Measurements from ENCODE around the gene TXNRD1.
A peak's percentile ranks its signal among the peaks of the same experiment; 100 is the strongest.

TXNRD1 gene

DNA sequence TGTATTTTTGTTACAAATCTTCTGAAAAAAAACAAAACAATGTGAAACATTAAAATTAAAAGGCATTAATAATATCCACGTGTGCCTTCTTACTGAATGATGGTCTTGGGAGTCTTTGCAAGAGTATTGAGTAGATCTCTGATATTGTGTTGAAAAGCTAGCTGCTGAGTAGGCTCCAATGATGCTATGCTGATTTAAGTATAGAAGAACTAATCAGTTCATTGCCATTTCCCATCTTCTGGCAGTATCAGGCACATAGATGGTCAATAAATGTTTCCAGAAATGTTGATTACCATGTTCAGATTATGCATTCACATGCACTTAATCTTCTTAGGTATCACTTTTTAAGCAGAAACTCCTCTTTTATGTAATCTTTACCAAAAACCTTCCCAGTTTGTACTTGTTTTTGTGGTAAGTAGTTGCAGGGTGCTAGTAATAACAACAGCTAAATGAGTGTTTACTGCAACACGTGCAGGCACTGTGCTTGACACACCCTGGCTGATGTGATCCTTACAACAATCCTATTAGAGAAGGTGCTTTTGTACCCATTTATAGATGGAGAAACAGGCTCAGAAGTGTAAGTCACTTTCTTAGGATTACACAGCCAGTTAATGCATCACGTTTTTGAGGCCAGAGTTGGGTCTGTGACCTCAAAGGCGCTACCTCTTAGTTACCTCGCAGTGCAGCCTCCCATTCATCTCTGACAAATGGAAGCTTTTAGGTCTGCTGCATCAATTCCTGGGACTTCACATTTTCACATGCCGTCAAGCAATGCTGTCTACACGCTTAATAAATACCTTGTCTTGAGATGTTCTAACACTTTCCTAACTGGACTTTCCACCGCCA lies 134.9 kb downstream of the TXNRD1 start:
- DNase-seq (ENCODE audit: low spot score), result no peak

DNA sequence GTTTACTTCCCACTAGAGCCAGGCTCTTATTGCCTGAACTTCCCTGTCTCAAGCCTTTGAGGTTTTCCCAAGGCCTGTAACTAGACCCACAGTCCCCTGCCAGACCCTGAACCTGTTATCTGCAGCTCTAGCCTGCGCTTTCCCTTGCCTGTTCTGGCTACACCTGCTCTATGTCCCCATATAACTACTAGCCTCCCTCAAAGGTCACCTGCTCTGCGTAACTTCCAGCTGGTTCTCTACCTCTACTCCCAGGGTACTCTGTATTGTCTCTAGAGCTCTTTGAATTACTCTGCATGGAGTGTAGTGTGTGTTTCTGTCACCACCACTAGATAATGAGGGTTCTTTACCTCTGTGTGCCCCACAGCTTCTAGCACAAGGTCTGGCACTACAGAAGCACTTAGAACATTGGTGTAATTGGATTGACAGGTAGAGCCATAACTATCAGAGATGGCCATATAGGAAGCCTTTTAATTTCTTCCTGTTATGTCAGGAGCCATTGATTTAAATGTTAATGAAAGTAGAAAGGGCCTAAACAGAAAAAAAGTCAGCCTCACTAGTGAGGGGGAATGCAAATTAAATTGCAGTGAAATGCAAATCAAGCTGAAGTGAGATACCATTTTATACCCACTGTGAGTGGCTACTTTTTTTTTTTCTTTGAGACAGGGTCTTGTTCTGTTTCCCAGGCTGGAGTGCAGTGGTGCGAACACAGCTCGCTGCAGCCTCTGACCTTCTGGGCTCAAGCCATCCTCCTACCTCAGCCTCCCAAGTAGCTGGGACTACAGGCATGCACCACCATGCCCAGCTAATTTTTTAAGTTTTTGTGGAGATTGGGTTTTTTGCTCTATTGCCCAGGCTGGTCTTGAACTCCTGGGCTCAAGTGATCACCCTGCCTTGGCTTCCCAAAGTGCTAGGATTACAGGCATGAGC lies 135.7 kb downstream of the TXNRD1 start:
- DNase-seq (ENCODE audit: low spot score), result no peak

DNA sequence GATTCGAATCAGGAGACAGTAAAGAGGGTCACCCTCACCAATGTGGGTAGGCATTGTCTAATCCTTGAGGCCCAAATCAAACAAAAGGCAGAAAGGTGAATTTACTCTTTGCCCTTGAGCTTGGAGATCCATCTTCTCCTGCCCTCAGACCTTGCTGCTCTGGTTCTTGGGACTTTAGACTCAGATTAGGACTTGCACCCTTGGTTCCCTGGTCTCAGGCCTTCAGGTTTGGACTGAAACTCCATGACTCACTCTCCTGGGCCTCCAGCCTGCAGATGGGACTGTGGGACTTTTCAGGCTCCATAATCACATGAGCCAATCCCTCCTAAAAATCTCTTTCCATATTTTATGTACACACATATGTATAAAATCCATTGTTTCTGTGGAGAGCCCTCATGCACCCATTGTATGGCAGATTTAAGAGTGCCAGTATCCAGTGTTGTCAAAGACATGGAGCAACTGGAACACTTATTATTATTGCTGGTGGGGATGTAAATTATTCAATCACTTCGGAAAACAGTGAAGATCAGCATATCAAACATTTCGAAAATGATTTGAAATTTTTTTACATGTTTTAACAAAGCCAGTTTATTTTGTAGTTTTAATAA lies 136.6 kb downstream of the TXNRD1 start:
- DNase-seq (ENCODE audit: low spot score), result no peak

DNA sequence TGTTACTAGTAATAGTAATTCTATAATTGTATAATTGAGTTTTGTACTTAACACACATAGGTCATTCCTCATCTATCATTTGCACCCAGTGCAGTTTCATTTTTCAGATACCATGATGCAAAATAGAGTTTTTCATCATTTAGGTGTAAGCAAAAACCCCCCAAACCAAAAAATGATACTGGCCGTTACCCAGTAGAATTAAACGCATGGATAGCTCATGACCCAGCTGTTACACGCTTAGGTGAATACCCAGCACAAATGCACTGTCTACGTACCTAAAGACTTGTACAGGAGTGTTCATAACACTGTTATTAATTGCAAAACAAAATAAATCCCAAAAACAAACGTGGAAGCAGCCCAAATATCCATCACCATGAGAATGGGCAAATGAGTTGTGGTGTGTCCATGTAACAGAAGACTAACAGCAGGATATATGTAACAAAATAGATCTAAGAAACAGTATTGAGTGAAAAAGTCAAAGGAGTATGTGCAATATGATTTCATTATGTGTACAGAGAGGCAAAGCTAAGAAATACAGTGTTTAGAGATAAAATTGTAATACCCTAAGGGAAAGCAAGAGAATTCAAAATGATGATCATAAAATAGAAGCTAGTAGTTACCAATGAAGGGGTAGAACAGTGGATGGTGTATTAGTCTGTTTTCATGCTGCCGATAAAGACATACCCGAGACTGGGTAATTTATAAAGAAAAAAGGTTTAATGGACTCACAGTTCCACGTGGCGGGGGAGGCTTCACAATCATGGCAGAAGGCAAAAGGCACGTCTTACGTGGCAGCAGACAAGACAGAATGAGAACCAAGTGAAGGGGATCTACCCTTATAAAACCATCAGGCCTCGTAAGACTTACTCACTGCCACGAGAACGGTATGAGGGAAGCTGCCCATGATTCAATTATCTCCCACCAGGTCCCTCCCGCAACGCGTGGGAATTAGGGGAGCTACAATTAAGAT lies 137.7 kb downstream of the TXNRD1 start:
- no peak for DNase-seq (ENCODE audit: low spot score)

DNA sequence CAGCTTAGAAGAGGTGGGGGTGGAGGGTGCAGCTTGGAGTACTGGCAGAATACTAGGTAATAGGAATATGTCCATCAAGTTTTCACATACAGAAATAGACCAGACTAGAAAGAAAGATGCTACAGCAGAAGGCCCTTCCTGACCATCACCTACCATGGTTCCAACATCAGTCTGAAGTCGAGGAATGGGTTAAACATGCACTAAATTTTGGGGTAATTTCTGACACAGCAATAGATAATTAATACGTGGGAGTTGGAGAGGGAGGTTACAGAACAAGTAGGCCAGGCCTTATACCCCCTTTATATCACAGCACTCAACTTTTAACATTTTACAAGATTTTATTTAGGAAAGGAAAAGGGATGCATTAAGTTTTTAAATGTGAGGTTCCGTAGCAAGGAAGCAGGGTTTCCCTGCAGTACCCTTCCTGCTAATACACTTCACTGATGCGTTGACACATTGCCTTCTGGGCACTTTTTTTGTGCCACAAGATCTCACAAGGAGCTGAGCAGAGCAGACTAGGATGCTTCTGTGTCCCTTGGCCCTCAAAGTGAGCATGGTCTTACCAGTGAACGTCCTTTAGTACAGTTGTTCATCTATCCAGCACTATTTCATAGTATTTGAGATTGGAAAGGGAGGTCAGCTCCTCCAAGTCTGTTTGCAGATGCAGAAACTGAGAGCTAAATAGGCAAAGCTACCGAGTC lies 138.7 kb downstream of the TXNRD1 start:
- DNase-seq (ENCODE audit: low spot score), result no peak

DNA sequence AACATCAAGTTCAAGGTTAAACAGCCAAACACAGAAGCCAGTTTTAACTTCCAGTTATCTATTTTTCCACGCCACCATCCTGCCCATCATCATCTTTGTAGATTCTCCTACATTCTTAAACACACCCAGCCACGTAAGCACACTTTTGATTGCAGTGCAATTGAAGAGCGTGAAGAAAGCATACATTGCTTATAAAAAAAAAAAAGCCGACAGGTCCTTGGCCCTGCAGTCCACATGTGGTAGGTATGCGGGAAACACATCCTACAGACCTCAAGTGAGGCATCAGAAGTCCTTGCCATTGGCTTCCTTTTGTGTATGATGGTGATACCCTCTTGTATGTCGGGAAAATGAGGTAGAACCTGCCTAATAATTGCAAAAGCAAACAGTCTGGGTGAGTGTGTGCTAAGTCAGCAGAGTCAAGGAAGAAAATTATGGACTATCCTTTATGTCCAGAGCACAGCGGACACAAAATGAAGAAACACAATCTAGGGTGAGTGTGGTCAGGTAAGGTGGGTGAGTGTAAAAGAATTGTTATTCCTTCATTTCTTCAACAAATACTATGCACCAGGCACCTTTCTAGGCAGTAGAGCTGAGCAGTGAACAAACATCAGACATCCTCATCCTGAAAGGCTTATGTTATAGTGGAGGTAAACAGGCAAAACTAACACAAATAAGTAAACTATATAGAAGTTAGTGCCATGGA lies 139.4 kb downstream of the TXNRD1 start:
- DNase-seq (ENCODE audit: low spot score), result no peak

DNA sequence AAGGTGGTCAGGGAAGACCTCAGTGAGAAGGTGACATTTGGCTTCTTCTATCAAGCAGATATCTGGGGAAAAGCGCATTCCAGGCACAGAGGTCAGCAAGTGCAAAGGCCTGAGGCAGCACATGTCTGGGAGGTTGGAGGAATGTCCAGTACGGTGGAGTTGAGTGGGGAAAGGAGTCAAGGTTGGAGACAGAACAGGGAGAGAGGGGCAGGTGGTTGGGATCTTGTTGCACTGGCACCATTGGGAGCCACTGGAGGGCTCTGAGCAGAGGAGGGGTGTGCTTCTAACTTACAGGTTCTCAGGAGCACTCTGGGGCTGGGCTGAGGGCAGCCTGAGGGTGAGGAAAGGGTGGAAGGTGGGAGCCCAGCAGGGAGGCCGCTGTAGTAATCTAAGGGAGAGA lies 140.1 kb downstream of the TXNRD1 start:
- DNase-seq (ENCODE audit: low spot score), result no peak

DNA sequence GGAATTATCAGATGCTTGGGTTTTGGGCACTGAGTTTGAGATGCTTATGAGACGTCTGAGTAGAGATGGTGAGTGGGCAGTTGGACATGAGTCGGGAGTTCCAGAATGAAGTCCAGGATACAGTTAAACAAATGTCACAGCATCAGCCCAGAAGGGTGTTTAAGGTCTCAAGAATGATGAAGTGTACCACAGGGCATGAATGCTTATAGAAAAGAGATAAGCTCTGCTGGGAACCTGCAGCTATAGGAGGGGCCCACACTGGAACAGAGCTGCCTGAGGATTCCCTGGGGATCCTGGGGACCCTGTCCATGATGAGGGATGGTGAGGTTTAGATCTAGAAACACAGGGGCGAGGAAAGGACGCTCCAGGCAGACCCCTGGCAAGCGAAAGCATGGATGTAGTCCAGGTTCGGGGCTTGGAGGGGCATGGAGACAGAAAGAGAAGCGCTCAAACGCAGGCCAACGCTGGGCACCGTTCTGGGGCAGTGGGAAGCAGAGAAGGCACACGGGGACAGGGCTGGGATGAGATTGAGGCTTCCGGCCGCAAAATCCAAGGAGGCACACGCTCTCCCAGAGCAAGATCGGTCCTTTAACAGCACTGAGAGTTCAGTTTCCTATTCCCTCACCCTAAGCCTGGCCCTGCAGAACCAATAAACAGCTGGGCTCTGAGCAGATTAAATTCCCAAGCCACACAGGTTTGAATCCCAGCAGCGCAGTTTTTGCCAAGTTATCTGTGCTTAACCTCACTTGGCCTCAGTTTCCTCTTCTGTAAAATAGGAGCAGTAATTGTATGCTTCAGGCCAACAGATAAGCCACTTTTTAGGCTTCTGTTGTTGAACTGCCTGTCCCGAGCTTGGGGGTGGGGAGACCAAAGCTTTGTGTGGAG lies 140.9 kb downstream of the TXNRD1 start:
- DNase-seq (ENCODE audit: low spot score), result no peak

DNA sequence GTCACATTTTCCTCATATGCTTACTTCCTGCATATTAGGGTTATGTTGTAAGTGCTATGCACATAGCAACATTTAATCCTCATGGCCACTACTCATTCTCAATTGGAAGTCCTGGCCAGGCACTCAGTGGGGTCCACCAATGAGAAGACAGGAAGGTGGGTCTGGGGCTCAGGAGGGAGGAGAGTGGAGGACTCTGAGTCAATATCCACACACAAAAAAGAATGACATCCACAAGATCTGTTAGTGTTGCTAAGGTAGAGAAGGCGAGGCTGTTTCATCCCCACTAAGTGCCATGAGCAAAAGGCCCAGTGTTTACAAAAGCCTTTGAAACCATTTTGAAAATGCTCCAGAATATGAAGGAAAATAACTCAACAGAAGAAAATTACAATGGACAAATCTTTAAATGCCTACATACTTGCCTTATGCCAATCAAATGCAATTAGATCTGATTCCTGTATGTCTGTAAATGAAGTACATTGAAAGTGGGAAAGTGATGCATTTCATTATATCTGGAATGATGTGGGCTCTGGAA lies 141.9 kb downstream of the TXNRD1 start:
- DNase-seq (ENCODE audit: low spot score), result peak; percentile 38

DNA sequence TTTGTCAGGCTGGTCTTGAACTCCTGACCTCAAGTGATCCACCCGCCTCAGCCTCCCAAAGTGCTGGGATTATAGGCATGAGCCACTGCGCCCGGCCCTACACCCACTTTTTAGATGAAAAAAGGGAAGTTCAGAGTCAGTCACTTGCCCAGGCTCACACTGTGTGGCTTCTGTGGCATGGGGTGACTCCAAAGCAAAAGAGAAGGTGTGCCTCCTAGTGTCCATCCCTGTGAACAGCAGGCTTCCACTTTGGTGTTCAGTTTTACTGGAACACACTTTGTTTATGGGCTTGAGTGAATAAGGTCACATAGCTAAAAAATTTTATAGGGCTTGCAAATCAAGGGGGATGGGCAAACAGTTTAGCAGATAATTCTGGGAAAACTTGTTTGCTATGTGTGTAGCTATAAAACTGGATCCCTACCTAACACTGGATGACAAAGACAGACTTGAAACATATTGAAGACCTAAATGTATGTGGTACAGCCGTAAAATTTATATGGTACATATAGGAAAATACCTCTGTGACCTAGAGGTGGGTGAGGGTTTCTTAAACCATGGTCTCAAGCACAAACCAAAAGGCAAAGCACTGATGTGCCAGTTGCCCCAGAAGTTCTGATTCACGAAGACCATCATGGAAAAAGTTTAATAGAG lies 142.9 kb downstream of the TXNRD1 start:
- peak; percentile 61 for DNase-seq (ENCODE audit: low spot score)

DNA sequence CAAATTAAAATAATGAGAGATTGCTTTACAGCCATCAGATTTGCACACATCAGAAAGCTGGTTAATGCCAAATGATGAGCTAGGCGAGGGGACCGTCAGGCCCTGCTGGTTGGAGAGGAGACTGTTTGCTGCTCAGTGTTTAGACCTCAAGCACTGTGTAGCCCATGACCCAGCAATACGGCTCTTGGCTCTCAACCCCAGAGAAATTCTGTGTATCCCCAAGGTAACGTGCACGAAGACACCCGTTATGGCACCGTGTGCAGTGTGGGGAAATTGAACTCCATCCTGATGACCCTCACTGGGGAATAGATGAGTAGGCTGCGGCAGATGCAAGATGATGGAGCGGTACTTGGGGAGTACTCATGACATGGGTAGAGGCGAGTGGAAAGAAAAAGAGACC lies 143.6 kb downstream of the TXNRD1 start:
- DNase-seq (ENCODE audit: low spot score), result no peak

DNA sequence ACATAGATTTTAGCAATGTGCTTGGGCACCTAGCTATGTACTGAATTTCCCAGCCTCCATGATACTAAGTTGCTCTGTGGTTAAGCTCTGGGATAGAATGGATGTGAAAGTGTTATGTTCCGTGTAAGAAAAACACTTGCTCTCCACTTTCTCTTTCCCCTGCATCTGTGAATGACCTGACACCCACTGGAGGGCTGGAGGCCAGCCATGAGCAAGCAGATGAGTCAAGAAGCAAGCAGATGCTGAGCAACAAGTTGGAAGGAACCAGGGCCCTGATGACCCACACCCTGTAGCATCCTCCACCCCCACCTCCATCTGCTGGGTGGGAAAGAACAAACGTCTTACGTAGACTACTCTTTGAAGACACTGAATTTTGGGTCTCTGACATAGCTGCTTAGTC lies 144.6 kb downstream of the TXNRD1 start:
- no peak for DNase-seq (ENCODE audit: low spot score)

DNA sequence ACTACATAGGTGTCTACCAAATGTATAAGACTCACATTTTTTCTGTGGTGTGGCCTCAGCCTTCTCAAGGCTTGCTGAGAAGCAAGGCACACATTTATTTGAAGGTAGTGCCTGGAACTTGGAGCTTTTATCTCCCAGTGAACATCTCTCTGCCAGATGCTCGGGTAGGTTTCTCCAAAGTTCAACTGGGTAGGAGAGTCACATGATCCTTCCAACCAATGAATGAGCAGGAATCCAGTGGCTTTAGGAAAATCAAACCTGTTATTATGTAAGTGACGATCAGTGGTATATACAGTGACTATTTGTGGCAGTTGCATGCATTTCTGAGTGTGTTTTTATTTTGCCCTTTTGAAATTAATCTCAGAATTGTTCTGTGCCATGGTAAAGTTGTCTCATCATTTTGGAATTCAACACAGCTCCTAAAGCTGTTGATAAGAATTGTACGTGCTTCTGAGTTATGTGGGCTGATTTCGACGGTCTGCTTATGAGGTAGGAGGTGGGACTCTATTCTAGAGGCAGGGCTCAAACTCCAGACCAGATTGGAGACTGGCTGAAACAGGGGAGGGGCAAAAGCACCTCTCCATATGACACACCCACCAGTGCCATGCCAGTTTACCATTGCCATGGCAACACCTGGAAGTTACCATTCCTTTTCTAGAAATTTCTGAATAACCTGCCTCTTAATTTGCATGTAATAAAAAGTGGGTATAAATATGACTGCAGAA lies 145.6 kb downstream of the TXNRD1 start:
- no peak for DNase-seq (ENCODE audit: low spot score)

DNA sequence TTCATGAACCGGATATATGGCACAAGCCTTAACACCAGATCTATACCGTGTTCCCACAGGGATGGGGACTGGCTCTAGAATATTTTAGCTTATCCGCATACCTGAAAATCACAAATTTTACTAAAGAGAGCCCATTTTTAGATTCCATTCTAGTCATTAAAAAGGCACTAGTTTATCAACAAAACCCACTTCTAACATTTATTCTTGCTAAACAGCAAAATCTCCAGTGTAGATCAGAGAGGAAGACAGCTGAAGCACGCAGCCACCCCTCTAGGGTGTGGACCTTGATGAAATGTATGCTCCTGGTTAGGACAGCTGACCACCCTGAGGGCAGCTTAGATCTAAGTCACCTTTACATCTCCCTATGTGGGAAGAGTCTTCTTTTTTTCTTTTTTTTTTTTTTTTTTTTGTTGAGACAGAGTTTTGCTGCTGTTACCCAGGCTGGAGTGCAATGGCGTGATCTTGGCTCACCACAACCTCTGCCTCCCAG lies 150.4 kb downstream of the TXNRD1 start:
- DNase-seq (ENCODE audit: low spot score), result no peak

DNA sequence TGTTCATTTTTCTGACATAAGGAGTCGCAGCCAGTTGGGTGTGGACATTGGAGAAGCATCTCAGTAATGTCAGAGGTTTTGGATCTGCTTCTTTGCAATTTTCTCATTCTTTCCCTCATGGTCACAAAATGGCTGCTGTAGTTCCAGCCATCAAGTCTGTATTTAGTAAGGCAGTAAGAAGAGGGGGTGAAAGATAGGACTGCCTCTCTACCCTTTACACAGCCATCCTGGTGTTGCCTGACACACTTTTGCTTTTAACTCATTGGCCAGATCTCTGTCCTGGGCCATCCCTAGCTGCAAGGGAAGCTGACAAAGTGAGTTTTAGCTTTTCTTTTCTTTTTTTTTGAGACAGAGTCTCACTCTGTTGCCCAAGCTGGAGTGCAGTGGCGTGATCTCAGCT lies 154.1 kb downstream of the TXNRD1 start:
- DNase-seq (ENCODE audit: low spot score), result no peak

DNA sequence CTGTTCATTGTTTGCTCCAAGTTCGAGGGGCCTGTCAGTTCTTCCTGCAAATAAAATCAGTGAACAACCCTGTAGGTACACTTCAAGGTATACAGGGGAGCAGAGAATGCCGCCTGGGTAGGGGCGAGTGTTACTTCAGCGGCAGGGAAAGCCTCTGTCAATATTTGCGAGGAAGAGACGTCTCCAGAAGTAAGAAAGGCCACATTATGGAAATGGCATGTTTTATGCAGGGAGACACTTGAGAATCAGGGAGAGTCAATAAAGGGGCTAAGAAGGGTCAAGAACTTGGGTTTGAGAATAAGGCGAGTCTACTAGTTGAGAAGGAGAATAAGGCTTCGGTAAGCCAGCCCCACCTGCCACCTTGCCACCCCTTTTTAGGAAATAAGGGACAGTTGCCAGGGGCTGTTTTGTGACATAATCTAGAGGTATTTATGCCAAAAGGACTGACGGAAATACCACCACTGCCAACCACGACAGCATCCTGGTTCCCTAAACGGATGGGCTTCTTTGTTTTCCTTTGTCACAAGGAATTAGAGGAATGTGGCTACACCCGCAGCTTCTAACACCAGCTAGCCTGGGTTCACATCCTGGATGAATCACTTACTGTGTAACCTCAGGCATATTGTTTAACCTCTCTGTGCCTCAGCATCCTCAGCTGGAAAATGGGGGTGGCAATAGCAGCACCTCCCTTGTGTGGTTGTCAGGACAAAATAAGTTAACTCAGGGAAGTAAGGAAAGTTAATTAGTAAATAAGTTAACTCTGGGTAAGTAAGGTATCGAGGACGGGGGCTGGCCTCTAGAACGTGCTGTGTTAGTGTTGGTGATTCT lies 155.7 kb downstream of the TXNRD1 start:
- peak; percentile 80 for DNase-seq (ENCODE audit: low spot score)

All from hepatic stellate cell (primary cell).